ENCODE measurements around the gene IL1B. TPM values are rescaled to one million over a fixed set of nuclear protein-coding genes. Genes with fewer than 3 reads are reported as not detected.

IL1B gene
- total and polyA plus RNA-seq, 2 donors (not counting 3 experiments of a cell fraction or from before 2014, with no cell fraction given) = 0.25 TPM; not detected in 1

DNA sequence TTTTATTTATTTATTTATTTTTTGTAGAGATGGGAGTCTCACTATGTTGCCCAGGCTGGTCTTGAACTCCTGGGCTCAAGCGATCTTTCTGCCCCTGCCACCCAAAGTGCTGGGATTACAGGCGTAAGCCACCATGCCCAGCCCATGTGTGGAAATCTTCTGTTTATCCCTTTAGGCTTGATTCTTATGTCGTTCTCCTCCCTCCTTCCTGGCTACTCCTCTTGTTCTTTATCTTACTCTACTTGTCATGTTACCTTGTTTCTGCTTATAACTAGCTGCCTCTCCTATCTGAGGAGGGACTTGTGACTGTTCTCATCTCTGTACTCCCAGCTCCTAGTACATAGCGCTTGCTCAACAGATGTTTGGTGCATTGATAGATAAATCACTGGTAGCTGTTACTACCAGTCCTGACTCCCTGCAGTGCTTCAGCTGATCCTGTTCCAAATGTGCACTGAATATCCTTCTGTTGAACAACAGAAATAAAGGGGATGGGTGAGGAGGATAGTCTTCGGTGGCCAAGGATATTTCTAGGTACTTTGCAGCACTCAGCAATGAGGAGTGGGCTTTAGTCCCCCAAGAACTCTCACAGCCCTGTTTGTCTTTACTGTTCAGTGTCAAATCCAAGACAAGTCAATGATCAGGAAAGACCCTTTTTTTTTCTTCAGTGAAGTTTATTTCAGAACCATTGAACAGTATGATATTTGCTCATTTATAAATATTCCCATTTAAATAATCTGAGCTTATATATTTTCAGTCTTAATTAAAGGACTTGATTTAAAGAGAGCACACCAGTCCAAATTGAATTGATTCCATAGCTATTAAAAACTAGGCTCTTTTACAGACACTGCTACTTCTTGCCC lies 7.2 kb downstream of the IL1B start:
- intact Hi-C loops (cut with micrococcal nuclease) (no loop called here), dilution Hi-C loops (cut with MboI; ENCODE audit: extremely low pct_ligation_motif_present, low sequenced_read_pairs) (no loop called here)
- H3K4me3 ChIP-seq (replicated peaks in 1 of 3; ENCODE audit: insufficient read depth in 1 of 3, low read depth in 1 of 3, low read length in 3 of 3) = no peak overlapping the region
- no peak overlapping the region for H2AFZ ChIP-seq (ENCODE audit: low read depth, low read length)
- no peaks in the 10 kb centered on the region for H3K27me3 ChIP-seq (ENCODE audit: control insufficient read depth in 2 of 2, insufficient read depth in 2 of 2, low read length in 2 of 2)
- ChIA-PET CTCF (interaction anchor here (1.0 to 2.1 kb wide), 3 partner anchors 17 to 113 kb away, joined by 3 to 5 read pairs (median 3); no protein-coding TSS in a partner anchor), POLR2A (no interaction called here)
- FAIRE-seq = no peak
- TF ChIP-seq EZH2 (IDR thresholded peaks at IDR 0.05; ENCODE audit: borderline replicate concordance, low read depth, low read length, severe bottlenecking) = no peak
- no peak for TF ChIP-seq MYC (IDR thresholded peaks at IDR 0.05; ENCODE audit: low read depth, low read length)
- DNase-seq (ENCODE audit: low read depth, low spot score) = no peak
- H3K27ac ChIP-seq (ENCODE audit: insufficient read depth, low read depth, low read length) = no peak overlapping the region
- peaks cover 19% of the 10 kb centered on the region for H3K4me1 ChIP-seq (ENCODE audit: control insufficient read depth, extremely low read depth, insufficient read depth, low read length)
- H3K79me2 ChIP-seq (ENCODE audit: control insufficient read depth, insufficient read depth, low read length) = no peaks in the 10 kb centered on the region
- no peaks in the 10 kb centered on the region for H3K36me3 ChIP-seq (ENCODE audit: control insufficient read depth in 2 of 2, extremely low read depth in 1 of 2, insufficient read depth in 2 of 2, low read length in 2 of 2)
- no peak overlapping the region for H3K4me2 ChIP-seq (ENCODE audit: insufficient read depth, low read length)
- no TSS peak for BruUV-seq (replicated peaks)
- H3K9me3 ChIP-seq (replicated peaks; ENCODE audit: control insufficient read depth, insufficient read depth, low read length) = no peaks in the 10 kb centered on the region
- no peaks in the 10 kb centered on the region for H4K20me1 ChIP-seq (replicated peaks; ENCODE audit: control insufficient read depth, extremely low read depth, insufficient read depth, low read length)
- no peak overlapping the region for H3K9ac ChIP-seq (replicated peaks; ENCODE audit: extremely low read depth, insufficient read depth, low read length)
- no peaks in the 10 kb centered on the region for H3K9me1 ChIP-seq (replicated peaks; ENCODE audit: control insufficient read depth, extremely low read depth, insufficient read depth, low read length)

DNA sequence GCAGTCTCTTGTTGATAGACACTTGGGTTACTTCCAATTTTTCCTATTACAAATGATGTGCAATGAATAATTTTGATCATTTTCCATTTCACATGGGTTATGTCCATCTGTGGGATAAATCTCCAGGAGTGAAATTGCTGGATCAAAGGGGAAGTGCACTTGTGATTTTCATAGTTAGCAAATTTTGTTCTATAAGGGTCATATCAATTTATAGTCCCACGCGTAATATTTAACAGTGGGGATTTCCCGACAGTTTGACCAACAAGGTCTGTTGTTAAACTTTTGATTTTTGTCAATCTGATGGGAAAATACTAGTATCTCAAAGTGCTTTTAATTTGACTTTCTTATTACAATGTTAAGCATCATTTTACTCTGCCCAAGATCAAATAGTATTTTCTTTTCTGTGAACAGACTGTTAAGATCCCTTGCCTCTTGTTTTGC lies 8.3 kb downstream of the IL1B start:
- no peak overlapping the region for H3K4me3 ChIP-seq (replicated peaks in 1 of 3; ENCODE audit: insufficient read depth in 1 of 3, low read depth in 1 of 3, low read length in 3 of 3)
- no peak overlapping the region for H3K27ac ChIP-seq (ENCODE audit: insufficient read depth, low read depth, low read length)
- peaks cover 20% of the 10 kb centered on the region for H3K4me1 ChIP-seq (ENCODE audit: control insufficient read depth, extremely low read depth, insufficient read depth, low read length)
- no peaks in the 10 kb centered on the region for H3K79me2 ChIP-seq (ENCODE audit: control insufficient read depth, insufficient read depth, low read length)
- no peak overlapping the region for H3K4me2 ChIP-seq (ENCODE audit: insufficient read depth, low read length)
- ChIA-PET POLR2A (no interaction called here), CTCF (no interaction called here)
- no peak for FAIRE-seq
- no peaks in the 10 kb centered on the region for H3K9me3 ChIP-seq (replicated peaks; ENCODE audit: control insufficient read depth, insufficient read depth, low read length)
- no peak for TF ChIP-seq MAX (IDR thresholded peaks at IDR 0.05; ENCODE audit: insufficient read depth, insufficient read length)
- no peak for TF ChIP-seq JUN (IDR thresholded peaks at IDR 0.05; ENCODE audit: borderline replicate concordance, insufficient read depth, insufficient read length, low read depth)
- no peak for TF ChIP-seq MYC (IDR thresholded peaks at IDR 0.05; ENCODE audit: low read depth, low read length)
- TF ChIP-seq, protein P1, sequence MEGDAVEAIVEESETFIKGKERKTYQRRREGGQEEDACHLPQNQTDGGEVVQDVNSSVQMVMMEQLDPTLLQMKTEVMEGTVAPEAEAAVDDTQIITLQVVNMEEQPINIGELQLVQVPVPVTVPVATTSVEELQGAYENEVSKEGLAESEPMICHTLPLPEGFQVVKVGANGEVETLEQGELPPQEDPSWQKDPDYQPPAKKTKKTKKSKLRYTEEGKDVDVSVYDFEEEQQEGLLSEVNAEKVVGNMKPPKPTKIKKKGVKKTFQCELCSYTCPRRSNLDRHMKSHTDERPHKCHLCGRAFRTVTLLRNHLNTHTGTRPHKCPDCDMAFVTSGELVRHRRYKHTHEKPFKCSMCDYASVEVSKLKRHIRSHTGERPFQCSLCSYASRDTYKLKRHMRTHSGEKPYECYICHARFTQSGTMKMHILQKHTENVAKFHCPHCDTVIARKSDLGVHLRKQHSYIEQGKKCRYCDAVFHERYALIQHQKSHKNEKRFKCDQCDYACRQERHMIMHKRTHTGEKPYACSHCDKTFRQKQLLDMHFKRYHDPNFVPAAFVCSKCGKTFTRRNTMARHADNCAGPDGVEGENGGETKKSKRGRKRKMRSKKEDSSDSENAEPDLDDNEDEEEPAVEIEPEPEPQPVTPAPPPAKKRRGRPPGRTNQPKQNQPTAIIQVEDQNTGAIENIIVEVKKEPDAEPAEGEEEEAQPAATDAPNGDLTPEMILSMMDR (IDR thresholded peaks at IDR 0.05; ENCODE audit: extremely low read depth in 1 of 2, insufficient read depth in 1 of 2, low read depth in 1 of 2, low read length in 2 of 2) = no peak
- TF ChIP-seq GATA2 (IDR thresholded peaks at IDR 0.05; ENCODE audit: insufficient read depth, insufficient read length, low read depth, low read length) = no peak
- no peak for TF ChIP-seq POLR2A (IDR thresholded peaks at IDR 0.05; ENCODE audit: low read depth, low read length)
- TF ChIP-seq POLR2AphosphoS5 (IDR thresholded peaks at IDR 0.05; ENCODE audit: insufficient read depth, low read depth, low read length) = no peak
- TF ChIP-seq EZH2 (IDR thresholded peaks at IDR 0.05; ENCODE audit: borderline replicate concordance, low read depth, low read length, severe bottlenecking) = no peak
- TF ChIP-seq FOS (IDR thresholded peaks at IDR 0.05; ENCODE audit: borderline replicate concordance, insufficient read depth, low read length) = no peak
- dilution Hi-C loops (cut with MboI; ENCODE audit: extremely low pct_ligation_motif_present, low sequenced_read_pairs) (no loop called here), intact Hi-C loops (cut with micrococcal nuclease) (no loop called here)
- H3K9me1 ChIP-seq (replicated peaks; ENCODE audit: control insufficient read depth, extremely low read depth, insufficient read depth, low read length) = no peaks in the 10 kb centered on the region
- no peak for DNase-seq (ENCODE audit: low read depth, low spot score)
- no TSS peak for BruUV-seq (replicated peaks)
- no peaks in the 10 kb centered on the region for H3K36me3 ChIP-seq (ENCODE audit: control insufficient read depth in 2 of 2, extremely low read depth in 1 of 2, insufficient read depth in 2 of 2, low read length in 2 of 2)
- H4K20me1 ChIP-seq (replicated peaks; ENCODE audit: control insufficient read depth, extremely low read depth, insufficient read depth, low read length) = no peaks in the 10 kb centered on the region
- H3K27me3 ChIP-seq (ENCODE audit: control insufficient read depth in 2 of 2, insufficient read depth in 2 of 2, low read length in 2 of 2) = no peaks in the 10 kb centered on the region
- H2AFZ ChIP-seq (ENCODE audit: low read depth, low read length) = no peak overlapping the region
- no peak overlapping the region for H3K9ac ChIP-seq (replicated peaks; ENCODE audit: extremely low read depth, insufficient read depth, low read length)
